SK-N-SH (cell line): Measurements from ENCODE around the gene COMT. TPM values are rescaled to one million over a fixed set of nuclear protein-coding genes. Genes with fewer than 3 reads are reported as not detected.

Experiments used
- CTCF ChIA-PET: fragments of 300-600, 350-600 bp; formaldehyde crosslinking; extraction: SDS; loops from one replicate; lab custom pipeline; 2021; lab: Yijun Ruan, JAX
- POLR2A ChIA-PET: fragments of 350-600 bp; sonication (Branson Sonifier 250); formaldehyde crosslinking; extraction: SDS; loops from one replicate; lab custom pipeline; 2020; ENCODE audit warnings: antibody characterized with exemption, inconsistent platforms; lab: Yijun Ruan, JAX
- DNase-seq: peaks from one replicate; pipeline ENCODE4 v3.0.0; 2012
- H2AFZ ChIP-seq: fragments of 200-600 bp; sonication (generic); 2 replicates; pipeline ENCODE4 v1.8.1; 2016; ENCODE audit warnings: antibody characterized with exemption, mild to moderate bottlenecking, low read depth
- H3F3A ChIP-seq: fragments of 200-600 bp; sonication (generic); replicated peaks from 2 replicates; pipeline ENCODE3; 2016; ENCODE audit warnings: antibody characterized with exemption, mild to moderate bottlenecking; ENCODE audit not compliant: insufficient read depth
- H3K27ac ChIP-seq, 2 experiments: fragments of 200-500 bp in 1 of 2; fragments of 200-600 bp in 1 of 2; sonication (Bioruptor generic) in 1 of 2; sonication (generic), shearing (Covaris generic) in 1 of 2; 2 replicates each; pipeline versions ENCODE4 v1.5.1 to v1.6.1; 2014 to 2016; ENCODE audit warnings: low read depth in 2 of 2, inconsistent platforms in 1 of 2, low read length in 1 of 2, mild to moderate bottlenecking in 1 of 2, mixed read lengths in 1 of 2
- H3K27me3 ChIP-seq: fragments of 200-600 bp; sonication (generic), shearing (Covaris generic); 2 replicates; pipeline ENCODE4 v1.6.1; 2016; ENCODE audit warnings: mixed run types; ENCODE audit not compliant: insufficient read depth
- H3K36me3 ChIP-seq, 2 experiments: fragments of 200-500 bp in 1 of 2; fragments of 200-600 bp in 1 of 2; sonication (Bioruptor generic) in 1 of 2; sonication (generic) in 1 of 2; replicated peaks in 1 of 2; 2 replicates each; pipeline versions ENCODE3 to v1.5.1; 2014 to 2016; ENCODE audit warnings: low read length in 1 of 2, mild to moderate bottlenecking in 1 of 2; ENCODE audit not compliant: insufficient read depth in 2 of 2, control insufficient read depth in 1 of 2
- H3K4me1 ChIP-seq, 2 experiments: fragments of 200-500 bp in 1 of 2; fragments of 200-600 bp in 1 of 2; sonication (Bioruptor generic) in 1 of 2; sonication (generic), shearing (Covaris generic) in 1 of 2; 2 replicates each; pipeline versions ENCODE4 v1.5.1 to v1.6.1; 2014 to 2016; ENCODE audit warnings: low read depth in 1 of 2, low read length in 1 of 2, mixed run types in 1 of 2; ENCODE audit not compliant: insufficient read depth in 2 of 2, control insufficient read depth in 1 of 2
- H3K4me2 ChIP-seq: fragments of 200-600 bp; sonication (generic), shearing (Covaris generic); 2 replicates; pipeline ENCODE4 v1.6.1; 2017; ENCODE audit warnings: mixed run types
- H3K4me3 ChIP-seq, 2 experiments: fragments of 200-500 bp in 1 of 2; fragments of 200-600 bp in 1 of 2; sonication (Bioruptor generic) in 1 of 2; sonication (generic), shearing (Covaris generic) in 1 of 2; 2 replicates each; pipeline versions ENCODE4 v1.5.1 to v1.8.1; 2014 to 2016; ENCODE audit warnings: low read depth in 2 of 2, inconsistent platforms in 1 of 2, low read length in 1 of 2, mild to moderate bottlenecking in 1 of 2, mixed read lengths in 1 of 2, moderate library complexity in 1 of 2
- H3K79me2 ChIP-seq: fragments of 200-600 bp; sonication (generic); 2 replicates; pipeline ENCODE4 v1.8.1; 2017; ENCODE audit warnings: mild to moderate bottlenecking; ENCODE audit not compliant: insufficient read depth
- H3K9ac ChIP-seq: fragments of 200-600 bp; sonication (generic); 2 replicates; pipeline ENCODE4 v1.6.1; 2017; ENCODE audit warnings: mixed run types
- H3K9me2 ChIP-seq: fragments of 200-600 bp; sonication (generic); 2 replicates; pipeline ENCODE4 v1.6.1; 2017; ENCODE audit warnings: mixed run types
- H3K9me3 ChIP-seq: fragments of 200-600 bp; sonication (generic); 2 replicates; pipeline ENCODE4 v1.6.1; 2017; ENCODE audit warnings: mixed run types, mild to moderate bottlenecking, moderate library complexity
- H4K20me1 ChIP-seq: fragments of 200-600 bp; sonication (generic); 2 replicates; pipeline ENCODE4 v1.6.1; 2017; ENCODE audit warnings: mild to moderate bottlenecking, mixed run types; ENCODE audit not compliant: insufficient read depth
- EP300 ChIP-seq, 2 experiments: IDR thresholded peaks; 2 replicates each; pipeline versions ENCODE4 v1.4.0 to v1.6.1; 2012; ENCODE audit warnings: borderline replicate concordance in 1 of 2, low read depth in 1 of 2, low read length in 1 of 2
- FOXJ3 ChIP-seq: sonication (generic); formaldehyde crosslinking; IDR thresholded peaks from 2 replicates; pipeline ENCODE4 v1.5.1; 2020; ENCODE audit warnings: mild to moderate bottlenecking, missing genetic modification reagents
- JUND ChIP-seq: IDR thresholded peaks from 2 replicates; pipeline ENCODE4 v1.4.0; 2012
- MXI1 ChIP-seq: IDR thresholded peaks from 2 replicates; pipeline ENCODE4 v1.6.1; 2012; ENCODE audit warnings: mild to moderate bottlenecking, low read depth, low read length, improper control_type of control experiment
- PBX3 ChIP-seq: IDR thresholded peaks from 2 replicates; pipeline ENCODE4; 2012
- POLR2AphosphoS5 ChIP-seq: IDR thresholded peaks from 2 replicates; pipeline ENCODE4 v1.6.1; 2012; ENCODE audit warnings: low read depth, low read length
- RFX5 ChIP-seq: IDR thresholded peaks from 2 replicates; pipeline ENCODE4 v1.6.1; 2012; ENCODE audit warnings: mild to moderate bottlenecking, improper control_type of control experiment, low read length
- SMC3 ChIP-seq: IDR thresholded peaks from 2 replicates; pipeline ENCODE4 v1.6.1; 2012; ENCODE audit warnings: low read depth, low read length, improper control_type of control experiment
- TCF12 ChIP-seq: IDR thresholded peaks from 2 replicates; pipeline ENCODE4 v1.4.0; 2012
- USF2 ChIP-seq: fragments of 150-350 bp; IDR thresholded peaks from 2 replicates; pipeline ENCODE4 v1.6.1; 2017; ENCODE audit warnings: antibody characterized with exemption, low read length, low read depth, borderline replicate concordance
- WGBS: methylation state at CpG from one replicate; pipeline ENCODE4 v1.1.6; 2017; ENCODE audit warnings: low lambda C conversion rate; 5-methylcytosine and 5-hydroxymethylcytosine counted together
- polyA plus RNA-seq, 3 experiments: library from polyadenylated mRNA; depleted of rRNA; stranded (reverse); fragments of >200 nt; gene quantifications; 2 replicates each; pipeline ENCODE4 v1.2.3, GENCODE V29; 2012

COMT gene
- polyA plus RNA-seq, 1 of the 3 experiments (the other 2 are of a cell fraction): 343 TPM

GRCh38 chr22:19897726-19898125 is 43.8 kb upstream of the COMT start:
- no peak for DNase-seq
- H3K4me2 ChIP-seq: no peak overlapping the region
- no peak overlapping the region for H3K4me3 ChIP-seq
- no peaks in the 10 kb centered on the region for H3K27me3 ChIP-seq
- no peaks in the 10 kb centered on the region for H3K79me2 ChIP-seq
- H3K36me3 ChIP-seq: peaks cover 0 to 2% of the 10 kb centered on the region in 2 experiments
- no peak overlapping the region for H2AFZ ChIP-seq
- no peaks in the 10 kb centered on the region for H4K20me1 ChIP-seq
- H3K9me2 ChIP-seq: no peaks in the 10 kb centered on the region
- H3K9me3 ChIP-seq: no peaks in the 10 kb centered on the region
- H3K27ac ChIP-seq: no peak overlapping the region
- TF ChIP-seq JUND: no peak
- TF ChIP-seq FOXJ3: no peak
- no peak for TF ChIP-seq POLR2AphosphoS5
- TF ChIP-seq TCF12: no peak
- TF ChIP-seq EP300 (IDR thresholded peaks at IDR 0.05; ENCODE audit: borderline replicate concordance in 1 of 2, low read depth in 1 of 2, low read length in 1 of 2): no peak
- TF ChIP-seq MXI1: no peak
- no peak for TF ChIP-seq SMC3
- POLR2A ChIA-PET: no interaction called here
- CTCF ChIA-PET: interaction anchor here (0.7 to 5.5 kb wide), 6 partner anchors 8 to 167 kb away, joined by 3 to 45 read pairs (median 16); no protein-coding TSS in a partner anchor
- H3K4me1 ChIP-seq: peaks cover 5 to 44% of the 10 kb centered on the region in 2 experiments
- H3K9ac ChIP-seq: no peak overlapping the region
- peaks cover 2% of the 10 kb centered on the region for H3F3A ChIP-seq
- 96% methylated on average over 9 of the region's 16 CpGs for WGBS

GRCh38 chr22:19898145-19898544 is 43.4 kb upstream of the COMT start:
- Histone ChIP-seq H3K4me1 (peaks cover under 1 to 44% of the 10 kb centered on the region in 2 experiments; a peak in 3 of 4 replicates), H3K4me2 (no peak overlapping the region), H4K20me1 (no peaks in the 10 kb centered on the region), H3K36me3 (peaks cover 0 to 2% of the 10 kb centered on the region in 2 experiments), H3K27ac (no peak overlapping the region), H3K4me3 (no peak overlapping the region), H2AFZ (no peak overlapping the region), H3K9me3 (no peaks in the 10 kb centered on the region), H3K9ac (no peak overlapping the region), H3K9me2 (no peaks in the 10 kb centered on the region), H3K27me3 (no peaks in the 10 kb centered on the region), H3K79me2 (no peaks in the 10 kb centered on the region), H3F3A (no peaks in the 10 kb centered on the region)
- POLR2A ChIA-PET: no interaction called here
- 91% methylated on average over 4 of the region's 7 CpGs for WGBS
- CTCF ChIA-PET: interaction anchor here (1.1 to 5.5 kb wide), 4 partner anchors 8 to 167 kb away, joined by 3 to 45 read pairs (median 24); no protein-coding TSS in a partner anchor
- no peak for TF ChIP-seq PBX3
- TF ChIP-seq RFX5: no peak
- TF ChIP-seq USF2: no peak
- DNase-seq: no peak
